Measurements from ENCODE around the gene PEX1. TPM values are rescaled to one million over a fixed set of nuclear protein-coding genes. Genes with fewer than 3 reads are reported as not detected.

The PEX1 gene
- total and polyA plus RNA-seq, 2 donors from 2014 or later: 16.9 to 19.6 TPM

GRCh38 chr7:92504563-92504962, 23.8 kb downstream of the PEX1 start:
- no peaks in the 10 kb centered on the region for H3K27me3 ChIP-seq (ENCODE audit: control insufficient read depth, insufficient read depth, low read length)
- no peak for FAIRE-seq
- intact Hi-C loops (cut with DNase I): no loop called here
- no peak for TF ChIP-seq CTCF (IDR thresholded peaks at IDR 0.05; ENCODE audit: borderline replicate concordance, extremely low read depth, insufficient read depth)
- H3K9ac ChIP-seq (ENCODE audit: low read length in 3 of 3): no peak overlapping the region
- peaks cover 2 to 42% (median 8%) of the 10 kb centered on the region in 3 donors for H3K36me3 ChIP-seq (ENCODE audit: control insufficient read depth in 2 of 3, insufficient read depth in 3 of 3, low read length in 3 of 3)
- no peak for DNase-seq
- H3K4me1 ChIP-seq (ENCODE audit: control insufficient read depth in 2 of 3, insufficient read depth in 2 of 3, low read depth in 1 of 3, low read length in 3 of 3): no peaks in the 10 kb centered on the region
- H3K9me3 ChIP-seq (ENCODE audit: control insufficient read depth in 2 of 3, insufficient read depth in 1 of 3, low read length in 3 of 3): no peaks in the 10 kb centered on the region
- no peak overlapping the region for H3K27ac ChIP-seq (ENCODE audit: low read depth in 2 of 2, low read length in 2 of 2)
- H3K4me3 ChIP-seq (ENCODE audit: low read length in 3 of 3): no peak overlapping the region

GRCh38 chr7:92503767-92504166, 24.6 kb downstream of the PEX1 start:
- intact Hi-C loops (cut with DNase I): no loop called here
- no peak overlapping the region for H3K27ac ChIP-seq (ENCODE audit: low read depth in 2 of 2, low read length in 2 of 2)
- H3K4me1 ChIP-seq (ENCODE audit: control insufficient read depth in 2 of 3, insufficient read depth in 2 of 3, low read depth in 1 of 3, low read length in 3 of 3): no peaks in the 10 kb centered on the region
- no peak for FAIRE-seq
- no peaks in the 10 kb centered on the region for H3K9me3 ChIP-seq (ENCODE audit: control insufficient read depth in 2 of 3, insufficient read depth in 1 of 3, low read length in 3 of 3)
- peaks cover 8 to 47% (median 8%) of the 10 kb centered on the region in 3 donors for H3K36me3 ChIP-seq (ENCODE audit: control insufficient read depth in 2 of 3, insufficient read depth in 3 of 3, low read length in 3 of 3)
- H3K9ac ChIP-seq (ENCODE audit: low read length in 3 of 3): no peak overlapping the region
- no peak for DNase-seq
- H3K4me3 ChIP-seq (ENCODE audit: low read length in 3 of 3): no peak overlapping the region
- TF ChIP-seq CTCF (IDR thresholded peaks at IDR 0.05; ENCODE audit: borderline replicate concordance, extremely low read depth, insufficient read depth): no peak
- H3K27me3 ChIP-seq (ENCODE audit: control insufficient read depth, insufficient read depth, low read length): no peaks in the 10 kb centered on the region

GRCh38 chr7:92498557-92498956, 29.8 kb downstream of the PEX1 start:
- no peak for TF ChIP-seq CTCF (IDR thresholded peaks at IDR 0.05; ENCODE audit: borderline replicate concordance, extremely low read depth, insufficient read depth)
- Histone ChIP-seq H3K27ac (ENCODE audit: low read depth in 2 of 2, low read length in 2 of 2) (no peak overlapping the region), H3K36me3 (ENCODE audit: control insufficient read depth in 2 of 3, insufficient read depth in 3 of 3, low read length in 3 of 3) (peaks cover 11 to 42% (median 12%) of the 10 kb centered on the region in 3 donors), H3K9me3 (ENCODE audit: control insufficient read depth in 2 of 3, insufficient read depth in 1 of 3, low read length in 3 of 3) (no peaks in the 10 kb centered on the region), H3K4me3 (ENCODE audit: low read length in 3 of 3) (no peak overlapping the region), H3K9ac (ENCODE audit: low read length in 3 of 3) (no peak overlapping the region), H3K27me3 (ENCODE audit: control insufficient read depth, insufficient read depth, low read length) (no peaks in the 10 kb centered on the region), H3K4me1 (ENCODE audit: control insufficient read depth in 2 of 3, insufficient read depth in 2 of 3, low read depth in 1 of 3, low read length in 3 of 3) (no peaks in the 10 kb centered on the region)
- DNase-seq (no peak), FAIRE-seq (no peak)
- intact Hi-C loops (cut with DNase I): no loop called here

- DNase-seq (no peak), FAIRE-seq (no peak)
- Histone ChIP-seq H3K27me3 (ENCODE audit: control insufficient read depth, insufficient read depth, low read length) (no peaks in the 10 kb centered on the region), H3K4me1 (ENCODE audit: control insufficient read depth in 2 of 3, insufficient read depth in 2 of 3, low read depth in 1 of 3, low read length in 3 of 3) (no peaks in the 10 kb centered on the region), H3K36me3 (ENCODE audit: control insufficient read depth in 2 of 3, insufficient read depth in 3 of 3, low read length in 3 of 3) (peaks cover 10 to 39% (median 14%) of the 10 kb centered on the region in 3 donors), H3K27ac (ENCODE audit: low read depth in 2 of 2, low read length in 2 of 2) (no peak overlapping the region), H3K4me3 (ENCODE audit: low read length in 3 of 3) (no peak overlapping the region), H3K9me3 (ENCODE audit: control insufficient read depth in 2 of 3, insufficient read depth in 1 of 3, low read length in 3 of 3) (no peaks in the 10 kb centered on the region), H3K9ac (ENCODE audit: low read length in 3 of 3) (no peak overlapping the region)
- TF ChIP-seq CTCF (IDR thresholded peaks at IDR 0.05; ENCODE audit: borderline replicate concordance, extremely low read depth, insufficient read depth): no peak
- intact Hi-C loops (cut with DNase I): no loop called here
Measured at GRCh38 chr7:92496876-92497275, 31.4 kb downstream of the PEX1 start.

All from kidney (tissue), 14 donors.